K562 (cell line): ENCODE results near the gene NFS1. TPM values are rescaled to one million over a fixed set of nuclear protein-coding genes. Genes with fewer than 3 reads are reported as not detected.
A peak's percentile ranks its signal among the peaks of the same experiment; 100 is the strongest.

ENCODE experiments used
- ARID2 ChIP-seq: fragments of 450-650 bp; IDR thresholded peaks from 2 replicates; pipeline ENCODE4 v1.6.1; 2017; ENCODE audit warnings: antibody characterized with exemption, mild to moderate bottlenecking
- CCAR2 ChIP-seq: fragments of 200-400 bp; formaldehyde crosslinking; IDR thresholded peaks from 2 replicates; pipeline ENCODE4 v1.6.1; 2017; ENCODE audit warnings: mild to moderate bottlenecking, low read depth, low read length
- CHD2 ChIP-seq: IDR thresholded peaks from 2 replicates; pipeline ENCODE4 v1.6.1; 2011; ENCODE audit warnings: low read depth, low read length
- DEAF1 ChIP-seq: fragments of 450-650 bp; formaldehyde crosslinking; IDR thresholded peaks from 2 replicates; pipeline ENCODE4 v1.4.0; 2020; ENCODE audit warnings: mild to moderate bottlenecking, moderate library complexity
- IFI16 ChIP-seq: fragments of 250-450 bp; sonication (Bioruptor Pico); IDR thresholded peaks from 2 replicates; pipeline ENCODE4 v2.1.2; 2022; ENCODE audit warnings: mild to moderate bottlenecking, inconsistent platforms
- KDM1A ChIP-seq, 2 experiments: fragments of 450-650 bp; IDR thresholded peaks; 2 replicates each; pipeline ENCODE4 v1.6.1; 2016; ENCODE audit warnings: mild to moderate bottlenecking in 2 of 2
- NCOA6 ChIP-seq: fragments of 450-650 bp; IDR thresholded peaks from 2 replicates; pipeline ENCODE4 v1.6.1; 2017; ENCODE audit warnings: mild to moderate bottlenecking
- NFATC3 ChIP-seq: fragments of 450-650 bp; IDR thresholded peaks from 2 replicates; pipeline ENCODE4 v1.6.1; 2017; ENCODE audit warnings: mild to moderate bottlenecking
- PHF21A ChIP-seq: fragments of 450-650 bp; IDR thresholded peaks from 2 replicates; pipeline ENCODE4 v1.6.1; 2017; ENCODE audit warnings: low read depth, borderline replicate concordance
- RB1 ChIP-seq: fragments of 450-650 bp; IDR thresholded peaks from 2 replicates; pipeline ENCODE4 v1.6.1; 2017; ENCODE audit warnings: low read depth, mild to moderate bottlenecking
- SMAD3 ChIP-seq: fragments of 450-650 bp; formaldehyde crosslinking; conservative IDR thresholded peaks from 2 replicates; pipeline ENCODE4 v1.4.0; 2020; ENCODE audit warnings: mild to moderate bottlenecking
- SMARCC2 ChIP-seq: fragments of 450-650 bp; IDR thresholded peaks from 2 replicates; pipeline ENCODE4 v1.6.1; 2017; ENCODE audit warnings: antibody characterized with exemption, moderate library complexity, mild to moderate bottlenecking, low read depth
- SMARCE1 ChIP-seq: fragments of 450-650 bp; IDR thresholded peaks from 2 replicates; pipeline ENCODE4 v1.7.1; 2016; ENCODE audit warnings: mild to moderate bottlenecking
- TEAD2 ChIP-seq: fragments of 450-650 bp; IDR thresholded peaks from 2 replicates; pipeline ENCODE4 v1.6.1; 2016; ENCODE audit warnings: missing genetic modification characterization, control low read depth, missing compliant biosample characterization
- TFE3 ChIP-seq: fragments of 450-650 bp; formaldehyde crosslinking; IDR thresholded peaks from 2 replicates; pipeline ENCODE4 v1.4.0; 2020; ENCODE audit warnings: mild to moderate bottlenecking, mixed read lengths
- XRCC4 ChIP-seq: IDR thresholded peaks from one replicate; pipeline ENCODE4 v1.6.1; 2011; ENCODE audit not compliant: insufficient read depth, insufficient read length; ENCODE audit errors: extremely low read depth
- ZFP30 ChIP-seq: fragments of 250-450 bp; sonication (Bioruptor Pico); IDR thresholded peaks from 2 replicates; pipeline ENCODE4 v1.8.0; 2022; ENCODE audit warnings: moderate library complexity, mild to moderate bottlenecking, inconsistent platforms, borderline replicate concordance
- ZNF280B ChIP-seq: fragments of 250-450 bp; sonication (Bioruptor Pico); IDR thresholded peaks from 2 replicates; pipeline ENCODE4 v1.5.1; 2021; ENCODE audit warnings: mild to moderate bottlenecking
- ZNF583 ChIP-seq: fragments of 250-450 bp; sonication (Bioruptor Pico); IDR thresholded peaks from 2 replicates; pipeline ENCODE4 v1.4.0; 2020
- polyA plus RNA-seq, 8 experiments: library from polyadenylated mRNA; depleted of rRNA in 4 of 8; stranded (reverse) in 5 of 8; unstranded in 3 of 8; fragments of >200 nt; fragmentation: Nextera tagmentation in 2 of 8; fragmentation: Illumina TruSeq in 1 of 8; extraction: Ambion mirVana in 2 of 8; extraction: Trizol in 1 of 8; gene quantifications; 2 replicates each; pipeline versions ENCODE4 v1.2.1 to v1.2.3, GENCODE V29; 2011 to 2014; ENCODE audit warnings: inconsistent platforms in 1 of 8, missing spikeins in 1 of 8
- total RNA-seq, 7 experiments: library from RNA; depleted of rRNA in 6 of 7; stranded (reverse); fragments of >200 nt in 6 of 7; fragmentation: Illumina TruSeq in 2 of 7; extraction: Trizol in 2 of 7; gene quantifications; 2 replicates each; pipeline versions ENCODE4 v1.2.1 to v1.2.3, GENCODE V29; 2011 to 2021; ENCODE audit warnings: low replicate concordance in 1 of 7
- TF ChIP-seq, protein P1 (sequence below): fragments of 150-350 bp; conservative IDR thresholded peaks from 2 replicates; pipeline ENCODE4 v1.6.1; 2014; ENCODE audit warnings: low read length

NFS1 gene
- total and polyA plus RNA-seq, 9 of the 15 experiments (the other 6 are each of a cell fraction or from before 2014, with no cell fraction given), result 11.5 to 84.8 (median 47.1) TPM

DNA sequence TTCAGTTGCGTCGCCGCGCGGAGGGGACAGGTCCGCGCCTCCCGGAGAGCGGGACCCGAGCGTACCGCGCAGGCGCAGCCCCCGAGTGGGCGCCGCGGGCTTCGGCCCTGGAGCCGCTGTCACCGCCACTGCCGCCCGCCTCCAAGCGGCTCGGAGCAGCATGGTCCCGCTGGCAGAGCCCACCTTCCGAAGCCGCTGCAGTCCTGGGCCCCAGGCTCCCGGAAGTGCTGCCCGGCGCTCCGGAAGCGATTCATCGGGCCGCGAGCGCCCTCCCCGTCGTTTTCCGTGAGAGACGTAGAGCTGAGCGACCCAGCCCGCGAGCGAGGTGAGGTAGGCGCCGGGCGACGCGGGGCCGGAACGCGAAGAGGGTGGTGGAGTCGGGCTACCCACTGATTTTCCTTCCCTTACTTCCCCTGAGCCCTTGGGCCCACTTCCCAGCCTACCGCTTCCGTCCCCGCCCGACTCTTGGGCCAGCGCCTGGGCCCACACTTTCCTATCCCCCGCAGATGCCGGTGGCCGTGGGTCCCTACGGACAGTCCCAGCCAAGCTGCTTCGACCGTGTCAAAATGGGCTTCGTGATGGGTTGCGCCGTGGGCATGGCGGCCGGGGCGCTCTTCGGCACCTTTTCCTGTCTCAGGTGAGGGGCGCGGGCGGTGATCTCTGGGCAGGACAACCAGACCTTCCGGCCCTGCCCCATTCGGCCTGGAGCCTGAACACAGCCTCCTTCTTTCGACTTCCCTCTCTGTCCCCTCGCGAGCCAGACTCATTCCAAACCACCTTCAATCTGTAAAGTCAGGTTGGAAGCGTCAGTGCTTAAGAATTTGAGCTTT, at the start of gene NFS1, which contains the start of gene ROMO1 (continued):
- TF ChIP-seq, protein P1, sequence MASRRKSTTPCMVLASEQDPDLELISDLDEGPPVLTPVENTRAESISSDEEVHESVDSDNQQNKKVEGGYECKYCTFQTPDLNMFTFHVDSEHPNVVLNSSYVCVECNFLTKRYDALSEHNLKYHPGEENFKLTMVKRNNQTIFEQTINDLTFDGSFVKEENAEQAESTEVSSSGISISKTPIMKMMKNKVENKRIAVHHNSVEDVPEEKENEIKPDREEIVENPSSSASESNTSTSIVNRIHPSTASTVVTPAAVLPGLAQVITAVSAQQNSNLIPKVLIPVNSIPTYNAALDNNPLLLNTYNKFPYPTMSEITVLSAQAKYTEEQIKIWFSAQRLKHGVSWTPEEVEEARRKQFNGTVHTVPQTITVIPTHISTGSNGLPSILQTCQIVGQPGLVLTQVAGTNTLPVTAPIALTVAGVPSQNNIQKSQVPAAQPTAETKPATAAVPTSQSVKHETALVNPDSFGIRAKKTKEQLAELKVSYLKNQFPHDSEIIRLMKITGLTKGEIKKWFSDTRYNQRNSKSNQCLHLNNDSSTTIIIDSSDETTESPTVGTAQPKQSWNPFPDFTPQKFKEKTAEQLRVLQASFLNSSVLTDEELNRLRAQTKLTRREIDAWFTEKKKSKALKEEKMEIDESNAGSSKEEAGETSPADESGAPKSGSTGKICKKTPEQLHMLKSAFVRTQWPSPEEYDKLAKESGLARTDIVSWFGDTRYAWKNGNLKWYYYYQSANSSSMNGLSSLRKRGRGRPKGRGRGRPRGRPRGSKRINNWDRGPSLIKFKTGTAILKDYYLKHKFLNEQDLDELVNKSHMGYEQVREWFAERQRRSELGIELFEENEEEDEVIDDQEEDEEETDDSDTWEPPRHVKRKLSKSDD, result no peak; the same call in 1 of the 2 replicates
- TF ChIP-seq XRCC4 (no peak), IFI16 (CRISPR knock-in tag) (no peak), NCOA6 (0 out of 2 replicates have a peak, but pooled peaks have one; percentile 17), SMARCC2 (no peak), TEAD2 (no peak), KDM1A (IDR thresholded peaks at IDR 0.05) (no peak), SMAD3 (no peak), NFATC3 (no peak), ARID2 (no peak), RB1 (peak; percentile 76), SMARCE1 (no peak), ZNF280B (CRISPR knock-in tag) (no peak), TFE3 (CRISPR knock-in tag) (no peak), ZFP30 (CRISPR knock-in tag) (no peak), CCAR2 (no peak), ZNF583 (CRISPR knock-in tag) (no peak), PHF21A (0 out of 2 replicates have a peak, but pooled peaks have one; percentile 8), CHD2 (no peak), DEAF1 (CRISPR knock-in tag) (no peak)
